ENCODE measurements around the gene NUDT17. TPM values are rescaled to one million over a fixed set of nuclear protein-coding genes. Genes with fewer than 3 reads are reported as not detected.

Gene NUDT17
- total and polyA plus RNA-seq, 9 of the 15 experiments (the other 6 are each of a cell fraction or from before 2014, with no cell fraction given): 2.1 to 10.0 (median 6.1) TPM

- TF ChIP-seq ZBTB11 (CRISPR knock-in tag; IDR thresholded peaks at IDR 0.05) (no peak), SRSF7 (optimal IDR thresholded peaks at IDR 0.05; ENCODE audit: low read depth, low read length) (no peak), ZNF668 (CRISPR knock-in tag; IDR thresholded peaks at IDR 0.05) (no peak), BHLHE40 (IDR thresholded peaks at IDR 0.05; ENCODE audit: low read length) (no peak), SIRT6 (IDR thresholded peaks at IDR 0.05; ENCODE audit: low read depth, low read length) (no peak), CBX2 (IDR thresholded peaks at IDR 0.05; ENCODE audit: insufficient read depth, low read length, poor library complexity, severe bottlenecking) (no peak), E4F1 (CRISPR knock-in tag; IDR thresholded peaks at IDR 0.05; ENCODE audit: borderline replicate concordance) (no peak), PREB (CRISPR knock-in tag; IDR thresholded peaks at IDR 0.05) (no peak), E2F3 (CRISPR knock-in tag; IDR thresholded peaks at IDR 0.05) (no peak), TCF7L2 (IDR thresholded peaks at IDR 0.05; ENCODE audit: low read depth, low read length) (no peak), CGGBP1 (CRISPR knock-in tag; IDR thresholded peaks at IDR 0.05) (no peak), HEY1 (CRISPR knock-in tag; IDR thresholded peaks at IDR 0.05; ENCODE audit: borderline replicate concordance) (no peak), RAD51 (IDR thresholded peaks at IDR 0.05; ENCODE audit: borderline replicate concordance, low read depth) (no peak), PHB2 (IDR thresholded peaks at IDR 0.05; ENCODE audit: low read depth) (no peak), DIDO1 (tag; IDR thresholded peaks at IDR 0.05; ENCODE audit: low read depth) (no peak), ZKSCAN3 (CRISPR knock-in tag; IDR thresholded peaks at IDR 0.05) (no peak), SNRNP70 (optimal IDR thresholded peaks at IDR 0.05; ENCODE audit: low read depth, low read length) (no peak), KDM1A (IDR thresholded peaks at IDR 0.05) (peak in 1 of 2 experiments; percentile 6; a peak in 1 of 4 replicates), ZNF282 (CRISPR knock-in tag; IDR thresholded peaks at IDR 0.05) (no peak), KDM5B (IDR thresholded peaks at IDR 0.05; ENCODE audit: insufficient replicate concordance, low read depth, low read length) (no peak)
These were observed 46.4 kb downstream of the NUDT17 start (continued) for GRCh38 chr1:145891587-145892485.
